Hepatocyte (in vitro differentiated cells): ENCODE data around the gene OR52E1. TPM values are rescaled to one million over a fixed set of nuclear protein-coding genes. Genes with fewer than 3 reads are reported as not detected.

Source experiments
- DNase-seq: peaks from one replicate; pipeline ENCODE4 v3.0.0-alpha.2; 2016; ENCODE audit warnings: low spot score
- H2AFZ ChIP-seq: fragments of 200-600 bp; sonication (generic); 2 replicates; pipeline ENCODE4 v1.6.0; 2016; ENCODE audit warnings: antibody characterized with exemption, mild to moderate bottlenecking
- H3K27ac ChIP-seq: fragments of 200-600 bp; sonication (generic); 2 replicates; pipeline ENCODE4 v1.5.1; 2016; ENCODE audit warnings: mild to moderate bottlenecking
- H3K27me3 ChIP-seq: fragments of 200-600 bp; sonication (generic); 2 replicates; pipeline ENCODE4 v1.6.1; 2016
- H3K36me3 ChIP-seq: fragments of 200-600 bp; sonication (generic); replicated peaks from 2 replicates; pipeline ENCODE4 v1.5.1; 2016; ENCODE audit warnings: low read depth; ENCODE audit not compliant: insufficient read depth
- H3K4me1 ChIP-seq: fragments of 200-600 bp; sonication (generic); 2 replicates; pipeline ENCODE4 v1.5.1; 2016; ENCODE audit warnings: mild to moderate bottlenecking, moderate library complexity; ENCODE audit not compliant: insufficient read depth
- H3K4me2 ChIP-seq: fragments of 200-600 bp; sonication (generic); 2 replicates; pipeline ENCODE4 v1.6.0; 2016
- H3K4me3 ChIP-seq: fragments of 200-600 bp; sonication (generic); 2 replicates; pipeline ENCODE4 v1.5.1; 2016; ENCODE audit warnings: mild to moderate bottlenecking
- H3K79me2 ChIP-seq: fragments of 200-600 bp; sonication (generic); 2 replicates; pipeline ENCODE4 v1.6.0; 2017; ENCODE audit warnings: mild to moderate bottlenecking
- H3K9me2 ChIP-seq: fragments of 200-600 bp; sonication (generic); replicated peaks from 2 replicates; pipeline ENCODE4 v1.6.0; 2017; ENCODE audit warnings: mild to moderate bottlenecking; ENCODE audit not compliant: insufficient read depth
- H3K9me3 ChIP-seq: fragments of 200-600 bp; sonication (generic); 2 replicates; pipeline ENCODE4 v1.5.1; 2016; ENCODE audit warnings: low read depth, mild to moderate bottlenecking
- H4K20me1 ChIP-seq: fragments of 200-600 bp; sonication (generic); 2 replicates; pipeline ENCODE4 v1.6.0; 2016; ENCODE audit warnings: mild to moderate bottlenecking; ENCODE audit not compliant: insufficient read depth, poor library complexity, severe bottlenecking
- CTCF ChIP-seq: fragments of 200-600 bp; sonication (generic); IDR thresholded peaks from 2 replicates; pipeline ENCODE4 v1.5.1; 2016; ENCODE audit warnings: antibody characterized with exemption, mild to moderate bottlenecking; ENCODE audit not compliant: poor library complexity
- EZH2 ChIP-seq: fragments of 200-600 bp; sonication (generic); IDR thresholded peaks from 2 replicates; pipeline ENCODE4 v1.6.1; 2016; ENCODE audit warnings: antibody characterized with exemption, mild to moderate bottlenecking, borderline replicate concordance
- EZH2phosphoT487 ChIP-seq: fragments of 200-600 bp; sonication (generic); IDR thresholded peaks from one replicate; pipeline ENCODE4 v1.6.1; 2018; ENCODE audit warnings: antibody characterized with exemption, mild to moderate bottlenecking, low read depth, moderate library complexity; ENCODE audit not compliant: unreplicated experiment, severe bottlenecking
- WGBS: methylation state at CpG from one replicate; pipeline ENCODE4 v1.1.6; 2016; ENCODE audit warnings: low lambda C conversion rate; ENCODE audit errors: missing lambda C conversion rate; 5-methylcytosine and 5-hydroxymethylcytosine counted together
- polyA plus RNA-seq: library from polyadenylated mRNA; unstranded; fragments of >200 nt; fragmentation: Nextera tagmentation; extraction: Ambion mirVana; gene quantifications from 2 replicates; pipeline ENCODE4 v1.2.1, GENCODE V29; 2016
- total RNA-seq: library from RNA; depleted of rRNA; stranded (reverse); fragments of >200 nt; gene quantifications from 2 replicates; pipeline ENCODE4 v1.2.3, GENCODE V29; 2014

Gene OR52E1
- total and polyA plus RNA-seq, 2 experiments from 2014 or later = not detected

DNA sequence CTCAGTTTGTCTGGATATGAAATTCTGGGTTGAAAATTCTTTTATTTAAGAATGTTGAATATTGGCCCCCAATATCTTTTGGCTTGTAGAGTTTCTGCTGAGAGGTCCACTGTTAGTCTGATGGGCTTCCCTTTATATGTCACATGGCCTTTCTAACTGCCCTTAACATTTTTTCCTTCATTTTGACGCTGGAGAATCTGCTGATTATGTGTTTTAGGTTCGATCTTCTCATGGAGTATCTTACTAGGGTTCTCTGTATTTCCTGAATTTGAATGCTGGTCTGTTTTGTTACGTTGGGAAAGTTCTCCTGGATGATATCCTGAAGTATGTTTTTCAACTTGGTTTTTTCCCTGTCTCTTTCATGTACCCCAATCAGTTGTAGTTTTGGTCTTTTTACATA lies 46.0 kb downstream of the OR52E1 start:
- Histone ChIP-seq H3K27me3 (no peaks in the 10 kb centered on the region), H3K4me3 (no peak overlapping the region), H3K27ac (no peak overlapping the region), H3K4me1 (no peaks in the 10 kb centered on the region), H2AFZ (no peak overlapping the region), H3K9me3 (no peaks in the 10 kb centered on the region), H3K4me2 (no peak overlapping the region), H3K36me3 (no peaks in the 10 kb centered on the region), H3K79me2 (no peaks in the 10 kb centered on the region), H4K20me1 (no peaks in the 10 kb centered on the region), H3K9me2 (no peaks in the 10 kb centered on the region)
- no peak for DNase-seq
- TF ChIP-seq CTCF (no peak), EZH2phosphoT487 (no peak), EZH2 (no peak)
- WGBS = 89% methylated on average over 3 of the region's 3 CpGs

DNA sequence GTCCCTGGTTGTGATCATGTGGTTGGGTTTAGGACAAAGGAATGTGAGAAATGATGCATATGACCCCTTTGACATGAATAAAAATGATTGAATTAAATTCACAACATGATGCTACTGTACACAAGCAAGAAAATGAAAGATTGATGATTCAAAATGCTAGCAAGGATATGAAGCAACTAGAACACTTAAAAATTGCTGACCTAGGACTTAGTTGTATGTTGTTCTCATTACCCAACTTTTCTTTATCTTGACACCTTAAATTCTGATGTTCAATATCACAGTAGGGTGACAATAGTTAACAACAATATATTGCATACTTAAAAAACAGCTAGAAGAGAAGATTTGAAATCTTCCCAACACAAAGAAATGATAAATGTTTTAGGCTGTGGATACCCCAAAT lies 48.2 kb downstream of the OR52E1 start:
- H3K4me3 ChIP-seq = no peak overlapping the region
- H3K4me2 ChIP-seq = no peak overlapping the region
- H3K27ac ChIP-seq = no peak overlapping the region
- H3K79me2 ChIP-seq = no peaks in the 10 kb centered on the region
- H3K9me2 ChIP-seq = no peaks in the 10 kb centered on the region
- TF ChIP-seq CTCF (no peak), EZH2phosphoT487 (no peak), EZH2 (no peak)
- H3K27me3 ChIP-seq = no peaks in the 10 kb centered on the region
- no peaks in the 10 kb centered on the region for H3K9me3 ChIP-seq
- H2AFZ ChIP-seq = no peak overlapping the region
- no peaks in the 10 kb centered on the region for H3K36me3 ChIP-seq
- H3K4me1 ChIP-seq = no peaks in the 10 kb centered on the region
- H4K20me1 ChIP-seq = no peaks in the 10 kb centered on the region
- DNase-seq = no peak

DNA sequence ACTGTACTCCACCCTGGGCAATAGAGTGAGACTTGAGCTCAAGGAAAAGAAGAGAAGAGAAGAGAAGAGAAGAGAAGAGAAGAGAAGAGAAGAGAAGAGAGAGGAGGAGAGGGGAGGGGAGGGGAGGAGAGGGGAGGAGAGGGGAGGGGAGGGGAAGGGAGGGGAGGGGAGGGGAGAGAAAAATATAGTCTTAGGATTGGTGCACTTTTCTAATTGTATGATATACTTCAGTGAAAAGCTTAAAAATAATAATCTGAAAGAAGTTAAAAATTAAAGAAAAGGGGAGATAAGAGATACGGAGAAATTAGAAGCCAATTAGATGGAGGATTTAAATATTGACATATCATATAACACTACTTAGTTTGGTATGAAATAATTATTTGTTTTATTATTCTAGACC lies 49.5 kb downstream of the OR52E1 start:
- Histone ChIP-seq H3K4me3 (no peak overlapping the region), H3K27me3 (peaks cover 6% of the 10 kb centered on the region), H4K20me1 (no peaks in the 10 kb centered on the region), H2AFZ (no peak overlapping the region), H3K36me3 (no peaks in the 10 kb centered on the region), H3K9me3 (no peaks in the 10 kb centered on the region), H3K27ac (no peak overlapping the region), H3K4me1 (no peaks in the 10 kb centered on the region), H3K4me2 (no peak overlapping the region), H3K79me2 (no peaks in the 10 kb centered on the region), H3K9me2 (no peaks in the 10 kb centered on the region)
- WGBS = 81% methylated on average over 1 of the region's 1 CpG
- TF ChIP-seq CTCF (no peak), EZH2phosphoT487 (no peak), EZH2 (no peak)
- no peak for DNase-seq

Other genes with a start within 250 kb of the OR52E1 start
- not detected in 2 replicates for gene OR51F2, start 248.3 kb upstream of the OR52E1 start, total RNA-seq
- not detected in 2 replicates for gene OR51F2, start 248.3 kb upstream of the OR52E1 start, polyA plus RNA-seq
- not detected in 2 replicates for gene OR51S1, start 220.4 kb upstream of the OR52E1 start, total RNA-seq
- gene OR51S1, start 220.4 kb upstream of the OR52E1 start, polyA plus RNA-seq = not detected in 2 replicates
- not detected in 2 replicates for gene OR51T1, start 187.7 kb upstream of the OR52E1 start, total RNA-seq
- not detected in 2 replicates for gene OR51T1, start 187.7 kb upstream of the OR52E1 start, polyA plus RNA-seq
- gene OR51A7, start 165.8 kb upstream of the OR52E1 start, total RNA-seq = not detected in 2 replicates
- gene OR51A7, start 165.8 kb upstream of the OR52E1 start, polyA plus RNA-seq = not detected in 2 replicates
- not detected in 2 replicates for gene OR51G2, start 150.2 kb upstream of the OR52E1 start, total RNA-seq
- gene OR51G2, start 150.2 kb upstream of the OR52E1 start, polyA plus RNA-seq = not detected in 2 replicates
- gene OR51G1, start 145.2 kb upstream of the OR52E1 start, total RNA-seq = not detected in 2 replicates
- not detected in 2 replicates for gene OR51G1, start 145.2 kb upstream of the OR52E1 start, polyA plus RNA-seq
- not detected in 2 replicates for gene OR51A4, start 122.0 kb upstream of the OR52E1 start, total RNA-seq
- gene OR51A4, start 122.0 kb upstream of the OR52E1 start, polyA plus RNA-seq = not detected in 2 replicates
- gene OR51A2, start 113.9 kb upstream of the OR52E1 start, total RNA-seq = not detected in 2 replicates
- not detected in 2 replicates for gene OR51A2, start 113.9 kb upstream of the OR52E1 start, polyA plus RNA-seq
- gene OR51L1, start 74.7 kb upstream of the OR52E1 start, total RNA-seq = not detected in 2 replicates
- not detected in 2 replicates for gene OR51L1, start 74.7 kb upstream of the OR52E1 start, polyA plus RNA-seq
- not detected in 2 replicates for gene OR52J3, start 23.0 kb upstream of the OR52E1 start, total RNA-seq
- not detected in 2 replicates for gene OR52J3, start 23.0 kb upstream of the OR52E1 start, polyA plus RNA-seq
- not detected in 2 replicates for gene OR52E2, start 9.9 kb upstream of the OR52E1 start, total RNA-seq
- not detected in 2 replicates for gene OR52E2, start 9.9 kb upstream of the OR52E1 start, polyA plus RNA-seq
- not detected in 2 replicates for gene OR52A5, start 68.8 kb downstream of the OR52E1 start, total RNA-seq
- gene OR52A5, start 68.8 kb downstream of the OR52E1 start, polyA plus RNA-seq = not detected in 2 replicates
- gene OR52A1, start 85.2 kb downstream of the OR52E1 start, total RNA-seq = not detected in 2 replicates
- gene OR52A1, start 85.2 kb downstream of the OR52E1 start, polyA plus RNA-seq = not detected in 2 replicates
- gene OR51V1, start 131.1 kb downstream of the OR52E1 start, total RNA-seq = not detected in 2 replicates
- gene OR51V1, start 131.1 kb downstream of the OR52E1 start, polyA plus RNA-seq = not detected in 2 replicates
- gene HBB, start 157.5 kb downstream of the OR52E1 start, total RNA-seq = not detected in 2 replicates
- gene HBB, start 157.5 kb downstream of the OR52E1 start, polyA plus RNA-seq = not detected in 2 replicates
- not detected in 2 replicates for gene HBD, start 164.9 kb downstream of the OR52E1 start, total RNA-seq
- not detected in 2 replicates for gene HBD, start 164.9 kb downstream of the OR52E1 start, polyA plus RNA-seq
- not detected in 2 replicates for gene HBG1, start 180.3 kb downstream of the OR52E1 start, total RNA-seq
- not detected in 2 replicates for gene HBG1, start 180.3 kb downstream of the OR52E1 start, polyA plus RNA-seq
- not detected in 2 replicates for gene HBG2, start 185.2 kb downstream of the OR52E1 start, total RNA-seq
- gene HBG2, start 185.2 kb downstream of the OR52E1 start, polyA plus RNA-seq = 0.63 TPM in 1 of 2 replicates, not detected in the other
- gene HBE1, start 200.4 kb downstream of the OR52E1 start, total RNA-seq = 1.1 and 1.6 TPM in 2 replicates
- gene HBE1, start 200.4 kb downstream of the OR52E1 start, polyA plus RNA-seq = 0.25 and 1.5 TPM in 2 replicates
- gene OR51B4, start 232.4 kb downstream of the OR52E1 start, total RNA-seq = not detected in 2 replicates
- 0.17 TPM in 1 of 2 replicates, not detected in the other for gene OR51B4, start 232.4 kb downstream of the OR52E1 start, polyA plus RNA-seq